GM18867 (cell line): ENCODE data around the gene PSME1.

Experiments used
- ATAC-seq: cut with Tn5 transposase; IDR thresholded peaks from one replicate; pipeline ENCODE4 v1.9.1; 2021; ENCODE audit warnings: mild to moderate bottlenecking, moderate library complexity; ENCODE audit not compliant: unreplicated experiment

Gene PSME1

DNA sequence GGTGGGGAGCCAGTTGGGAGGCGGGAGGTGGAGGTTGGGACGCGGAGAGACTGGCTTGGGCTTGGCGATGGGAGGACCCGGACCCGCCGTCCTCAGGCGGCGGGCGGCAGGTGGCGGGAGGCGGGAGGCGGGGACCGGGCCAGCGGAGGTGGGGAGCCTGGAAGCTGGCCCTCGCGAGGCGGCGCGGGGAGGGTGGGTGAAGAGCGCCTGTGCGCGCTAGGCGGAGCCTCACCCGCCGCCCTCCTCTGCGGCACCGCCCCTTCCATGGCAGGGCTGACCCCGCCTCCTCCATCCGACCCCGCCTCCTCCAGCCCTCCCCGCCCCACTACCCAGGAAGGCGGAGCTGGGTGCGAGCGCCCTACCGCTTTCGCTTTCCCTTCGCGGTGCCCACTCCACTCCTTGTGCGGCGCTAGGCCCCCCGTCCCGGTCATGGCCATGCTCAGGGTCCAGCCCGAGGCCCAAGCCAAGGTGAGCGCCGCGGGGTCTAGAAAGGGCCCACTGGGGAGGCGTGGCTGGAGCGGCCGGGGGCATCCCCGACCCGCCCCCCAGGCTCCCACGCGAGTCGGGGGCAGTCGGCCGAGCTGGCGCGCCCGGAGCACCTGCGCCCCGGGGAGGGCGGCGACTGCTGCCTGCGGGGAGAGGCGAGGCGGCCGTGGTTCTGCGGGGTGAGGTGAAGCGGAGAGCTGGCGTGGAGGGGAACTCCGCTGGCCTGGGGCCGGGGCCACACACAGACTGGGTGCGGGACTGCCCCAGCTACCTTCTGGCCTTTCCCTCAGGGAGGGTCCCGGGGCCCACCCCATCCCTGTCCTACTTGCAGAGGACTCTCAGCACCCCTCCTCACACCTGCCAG is at the start of gene PSME1:
TSS of gene PSME1 (plus strand) at position 361 of the 850 bp plus-strand sequence. CDS start at position 430, 69 bp downstream.
- ATAC-seq, result peak; percentile 84

DNA sequence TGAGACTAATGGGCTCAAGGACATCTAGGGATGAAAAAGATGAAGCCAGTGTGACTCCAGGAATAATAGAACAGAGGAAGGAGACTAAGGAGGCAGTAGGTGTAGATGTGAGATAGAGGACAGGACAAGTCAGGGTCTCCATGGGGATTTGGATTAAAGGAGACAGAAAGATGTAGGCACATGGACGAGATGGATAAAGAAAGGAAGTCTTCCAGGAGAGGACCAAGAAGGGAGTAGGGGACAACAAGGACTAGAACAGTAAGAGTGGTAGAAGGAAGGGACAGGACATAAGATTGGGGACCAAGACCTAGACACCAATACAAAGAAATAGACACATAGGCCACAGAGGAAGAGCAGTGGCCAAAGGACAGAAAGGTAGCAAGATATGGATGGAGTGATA is 49.0 kb upstream of the PSME1 start:
- ATAC-seq, result no peak

DNA sequence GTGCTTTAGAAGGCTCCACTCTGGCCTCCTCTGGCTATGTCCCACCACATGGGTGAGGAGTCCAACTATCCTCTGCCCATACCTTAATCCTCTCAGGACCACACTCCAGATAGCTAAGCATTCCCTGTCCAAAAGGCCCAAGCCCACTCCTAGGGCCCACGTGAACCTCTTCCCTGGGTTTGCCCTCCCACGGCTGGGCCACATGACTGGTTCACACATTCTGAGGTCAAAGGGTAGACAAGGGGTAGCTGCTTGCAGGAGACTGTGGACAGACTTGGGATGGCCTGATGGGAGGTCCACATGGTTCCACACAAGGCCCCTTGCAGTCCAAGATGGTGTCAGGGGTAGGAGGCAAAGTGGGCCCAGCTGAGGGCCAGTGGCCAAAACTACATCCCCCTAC is 47.9 kb upstream of the PSME1 start:
- no peak for ATAC-seq

DNA sequence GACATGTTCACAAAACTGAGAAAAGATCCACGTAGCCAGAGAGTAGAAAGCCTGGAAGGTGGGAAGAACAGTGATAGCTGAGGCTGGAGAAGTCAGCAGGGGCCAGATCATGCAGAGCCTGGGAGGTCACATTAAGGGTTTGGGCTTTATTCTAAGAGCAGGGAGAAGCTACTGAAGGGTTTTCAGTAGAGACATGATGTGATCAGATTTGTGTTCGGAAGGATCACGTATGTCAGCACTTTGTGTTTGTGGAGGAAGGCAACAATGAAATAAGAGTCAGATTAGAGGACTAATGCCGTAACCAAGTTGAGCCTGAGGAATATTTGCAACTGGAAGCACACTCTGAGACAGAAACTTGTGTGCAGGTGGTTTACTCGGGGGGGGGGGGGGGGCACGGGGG is 46.1 kb upstream of the PSME1 start:
- ATAC-seq, result no peak

DNA sequence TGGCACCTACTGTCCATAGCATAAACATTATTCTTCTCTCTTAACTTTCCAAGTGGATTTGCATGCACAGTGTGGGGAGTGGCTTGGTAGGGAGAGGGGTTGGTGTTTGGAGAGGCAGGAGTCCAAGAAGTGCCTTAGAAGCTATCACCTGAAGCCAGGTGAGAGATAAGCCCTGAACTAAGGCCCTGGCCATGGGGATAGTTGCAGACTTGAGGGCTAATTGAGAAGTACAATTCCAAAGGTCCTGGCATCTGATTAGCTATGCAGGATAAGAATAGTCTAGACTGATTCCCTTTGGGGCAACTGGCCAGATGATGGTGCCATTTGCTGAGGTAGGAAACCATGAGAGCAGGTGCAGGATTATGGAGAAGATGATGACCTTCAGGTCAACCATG is 43.9 kb upstream of the PSME1 start:
- no peak for ATAC-seq

DNA sequence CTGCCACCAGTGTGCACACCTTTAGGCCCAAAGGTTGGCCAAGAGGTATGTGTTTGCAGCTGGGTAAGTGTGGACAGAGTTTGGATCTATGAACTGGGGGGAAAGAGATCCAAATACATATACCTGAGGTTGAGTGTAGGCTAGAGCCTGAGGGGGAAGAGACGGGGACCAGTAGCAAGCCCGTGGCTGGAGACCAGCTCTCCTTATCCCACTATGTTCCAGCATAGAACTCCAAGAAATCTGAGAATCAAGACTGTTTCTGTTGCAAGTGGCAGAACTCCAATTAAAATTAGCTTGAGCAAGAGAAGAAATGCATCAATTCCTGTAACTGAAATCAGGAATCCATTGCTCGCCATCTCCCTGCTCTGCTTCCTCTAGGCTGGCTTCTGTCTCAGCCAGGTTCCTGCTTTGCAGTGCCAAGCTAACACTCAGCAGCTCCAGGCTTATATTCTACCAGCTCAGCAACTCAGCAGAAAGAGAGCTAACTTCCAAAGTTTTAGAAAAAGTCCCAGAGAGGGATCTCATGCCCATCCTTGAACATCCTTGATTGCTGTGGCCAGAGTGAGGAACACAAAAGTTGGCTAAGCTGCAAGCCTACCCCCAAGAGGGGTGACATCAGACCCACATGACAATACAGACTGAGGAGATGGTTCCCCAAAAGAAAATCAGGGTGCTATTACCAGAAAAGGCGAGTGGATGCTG is 43.3 kb upstream of the PSME1 start:
- ATAC-seq, result no peak

DNA sequence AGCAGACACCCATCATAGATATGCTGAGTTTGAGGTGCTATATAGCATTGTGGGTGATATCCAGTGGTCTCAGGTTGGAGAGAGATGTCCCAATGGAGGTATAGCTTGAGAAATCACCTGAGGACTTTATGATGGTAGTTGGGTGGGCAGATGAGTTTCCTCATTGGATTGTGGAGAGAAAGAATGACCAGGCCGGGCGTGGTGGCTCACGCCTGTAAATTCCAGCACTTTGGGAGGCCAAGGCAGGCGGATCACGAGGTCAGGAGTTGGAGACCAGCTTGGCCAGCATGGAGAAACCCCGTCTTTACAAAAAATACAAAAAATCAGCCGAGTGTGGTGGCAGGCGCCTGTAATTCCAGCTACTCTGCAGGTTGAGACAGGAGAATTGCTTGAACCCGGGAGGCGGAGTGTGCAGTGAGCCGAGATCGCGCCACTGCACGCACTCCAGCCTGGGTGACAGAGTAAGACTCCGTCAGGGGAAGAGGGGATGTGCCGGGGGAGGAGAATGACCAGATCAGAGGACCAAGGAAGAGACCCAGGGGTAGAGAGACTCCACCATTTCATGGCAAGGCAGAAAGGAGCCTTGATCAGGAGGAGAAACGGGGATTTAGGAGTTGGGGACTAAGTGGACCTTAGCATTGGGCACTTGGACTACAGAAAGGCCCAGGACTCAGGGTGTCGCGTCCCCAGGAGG is 42.6 kb upstream of the PSME1 start:
- no peak for ATAC-seq

DNA sequence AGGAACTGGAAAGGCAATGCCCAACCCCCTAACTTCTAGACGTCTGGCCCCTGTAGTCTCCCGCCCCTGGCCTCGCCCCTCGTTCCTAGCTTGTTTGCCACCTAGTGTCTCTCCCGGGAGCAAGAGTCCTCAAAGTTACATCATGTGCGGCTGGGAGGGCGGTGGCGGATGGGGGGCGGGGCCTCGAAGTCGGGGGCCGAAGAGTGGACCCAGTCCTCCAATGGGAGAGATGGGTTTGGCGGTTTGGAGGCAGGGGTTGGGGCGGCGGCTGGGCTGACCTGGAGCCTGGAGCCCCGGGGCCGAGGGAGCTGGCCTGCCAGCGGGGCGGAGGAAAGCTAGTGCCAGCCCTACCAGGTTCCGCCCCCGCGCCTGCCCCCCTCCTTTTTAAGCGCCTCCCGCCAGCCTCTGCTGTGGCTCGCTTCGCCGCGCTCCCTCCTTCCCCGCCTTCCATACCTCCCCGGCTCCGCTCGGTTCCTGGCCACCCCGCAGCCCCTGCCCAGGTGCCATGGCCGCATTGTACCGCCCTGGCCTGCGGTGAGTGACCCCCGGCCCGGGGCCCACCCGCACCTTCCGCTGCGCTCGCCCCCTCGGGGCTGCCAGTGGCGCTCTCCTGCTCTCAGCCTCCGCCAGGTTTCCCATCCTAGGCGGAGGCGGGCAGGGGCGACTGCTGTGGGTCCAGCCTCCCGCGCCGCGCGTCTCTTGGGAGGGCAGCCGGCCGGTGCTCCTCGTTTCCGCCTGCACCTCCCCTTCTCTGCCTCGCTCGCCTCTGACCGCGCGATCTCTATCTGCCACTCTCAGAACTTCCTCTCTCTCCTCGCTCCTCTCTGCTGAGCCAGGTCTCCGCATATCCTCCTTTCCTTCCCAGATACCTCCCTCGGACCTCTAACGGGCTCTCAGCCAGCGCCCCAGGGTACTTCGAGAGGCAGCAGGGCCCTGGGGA is 41.8 kb upstream of the PSME1 start, which contains the start of gene PCK2:
TSS of gene PCK2 (plus strand) at position 411 of the 940 bp plus-strand sequence. CDS start at position 506, 95 bp downstream.
- peak; percentile 59 for ATAC-seq

DNA sequence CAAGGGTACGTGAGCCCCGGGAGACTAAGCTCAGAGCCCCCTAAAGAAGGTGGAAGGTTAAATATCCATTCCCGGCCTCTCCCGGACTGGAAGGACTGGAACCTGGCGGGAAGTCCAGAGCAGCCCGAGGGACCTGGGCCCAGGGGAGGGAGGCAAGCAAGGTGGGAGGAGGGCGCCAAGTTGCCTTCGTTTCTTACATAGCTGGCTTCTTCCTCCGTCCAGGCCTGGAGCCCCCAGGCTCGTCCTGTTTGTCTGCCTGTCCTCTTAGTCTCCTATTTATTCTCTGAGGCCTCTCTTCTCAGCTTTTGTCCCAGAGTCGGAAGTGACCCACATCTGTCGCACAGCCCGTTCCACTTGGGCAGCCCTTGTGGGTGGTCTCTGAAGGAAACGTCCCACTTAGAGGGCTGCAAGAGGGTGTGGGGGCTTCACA is 41.1 kb upstream of the PSME1 start:
- ATAC-seq, result no peak

DNA sequence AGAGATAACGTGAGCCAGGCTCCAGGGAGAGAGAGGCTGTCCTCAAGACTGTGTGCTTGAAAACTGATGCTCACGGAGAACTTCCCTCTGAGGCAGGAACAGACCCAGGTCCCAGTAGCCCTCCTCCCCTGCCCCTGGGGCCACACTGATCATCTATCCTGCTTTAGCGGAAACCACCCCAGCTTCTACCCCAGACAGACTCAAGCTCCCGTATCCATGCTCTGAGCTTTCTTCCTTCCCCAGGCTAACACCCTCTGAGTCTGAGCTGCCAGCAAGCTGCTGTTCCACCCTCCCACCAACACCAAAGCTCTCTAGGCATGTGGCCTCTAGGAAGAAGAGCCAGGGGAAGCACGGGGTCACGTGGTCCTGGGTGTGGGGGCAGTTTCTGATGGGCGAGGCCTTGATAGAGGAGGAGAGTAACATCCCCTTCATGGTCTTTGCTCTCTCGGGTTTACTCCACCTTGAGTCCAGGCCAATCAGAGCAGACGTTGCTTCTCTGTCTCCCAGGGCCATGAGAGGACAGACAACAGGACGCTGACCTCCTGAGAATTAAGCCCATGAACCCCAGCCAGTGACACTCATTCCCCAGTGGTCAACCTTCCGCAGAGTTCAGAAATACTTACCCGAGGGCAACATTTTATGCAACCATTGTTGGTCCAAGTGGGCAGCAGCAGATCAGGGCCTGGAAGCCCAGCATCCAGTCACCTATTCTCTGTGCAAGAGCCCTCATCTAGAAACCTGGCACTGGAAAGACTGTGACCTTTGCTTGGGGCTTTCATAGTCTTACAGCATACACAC is 40.5 kb upstream of the PSME1 start:
- ATAC-seq, result peak; percentile 63

DNA sequence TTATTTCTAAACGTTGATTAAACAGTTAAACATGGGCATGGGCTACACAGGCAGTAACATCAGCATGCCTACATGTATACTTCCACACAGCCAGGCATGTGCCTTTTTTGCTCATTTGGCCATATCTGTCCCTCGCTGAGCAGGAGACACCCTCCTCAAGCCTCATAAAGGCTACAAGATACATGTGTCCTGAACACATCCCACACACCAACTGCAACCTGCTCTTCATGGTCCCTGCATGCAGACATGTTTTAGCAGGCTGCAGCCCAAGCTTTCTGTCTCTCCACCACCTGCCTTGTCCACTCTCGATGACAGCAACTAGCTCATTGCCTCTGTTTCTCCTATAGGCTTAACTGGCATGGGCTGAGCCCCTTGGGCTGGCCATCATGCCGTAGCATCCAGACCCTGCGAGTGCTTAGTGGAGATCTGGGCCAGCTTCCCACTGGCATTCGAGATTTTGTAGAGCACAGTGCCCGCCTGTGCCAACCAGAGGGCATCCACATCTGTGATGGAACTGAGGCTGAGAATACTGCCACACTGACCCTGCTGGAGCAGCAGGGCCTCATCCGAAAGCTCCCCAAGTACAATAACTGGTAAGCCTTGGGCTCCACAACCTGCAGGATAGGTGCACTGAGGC is 39.3 kb upstream of the PSME1 start:
- ATAC-seq, result no peak

DNA sequence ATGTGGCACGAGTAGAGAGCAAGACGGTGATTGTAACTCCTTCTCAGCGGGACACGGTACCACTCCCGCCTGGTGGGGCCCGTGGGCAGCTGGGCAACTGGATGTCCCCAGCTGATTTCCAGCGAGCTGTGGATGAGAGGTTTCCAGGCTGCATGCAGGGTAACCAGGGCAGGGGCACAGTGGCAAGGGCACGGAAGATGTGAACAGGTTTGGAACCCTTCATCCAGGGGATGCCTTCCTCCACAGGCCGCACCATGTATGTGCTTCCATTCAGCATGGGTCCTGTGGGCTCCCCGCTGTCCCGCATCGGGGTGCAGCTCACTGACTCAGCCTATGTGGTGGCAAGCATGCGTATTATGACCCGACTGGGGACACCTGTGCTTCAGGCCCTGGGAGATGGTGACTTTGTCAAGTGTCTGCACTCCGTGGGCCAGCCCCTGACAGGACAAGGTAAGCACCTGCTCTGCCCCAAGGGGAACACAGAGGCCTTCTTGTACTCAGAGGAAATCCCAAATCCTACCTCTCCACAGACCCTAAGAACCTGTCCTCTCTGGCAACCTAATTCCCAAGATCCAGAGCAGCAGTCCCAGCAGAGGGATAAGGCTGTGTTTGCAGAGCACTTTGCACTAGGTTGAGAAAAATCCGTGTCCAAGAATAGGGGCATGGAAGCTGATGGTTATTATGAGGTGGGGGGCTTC is 37.6 kb upstream of the PSME1 start:
- ATAC-seq, result no peak

DNA sequence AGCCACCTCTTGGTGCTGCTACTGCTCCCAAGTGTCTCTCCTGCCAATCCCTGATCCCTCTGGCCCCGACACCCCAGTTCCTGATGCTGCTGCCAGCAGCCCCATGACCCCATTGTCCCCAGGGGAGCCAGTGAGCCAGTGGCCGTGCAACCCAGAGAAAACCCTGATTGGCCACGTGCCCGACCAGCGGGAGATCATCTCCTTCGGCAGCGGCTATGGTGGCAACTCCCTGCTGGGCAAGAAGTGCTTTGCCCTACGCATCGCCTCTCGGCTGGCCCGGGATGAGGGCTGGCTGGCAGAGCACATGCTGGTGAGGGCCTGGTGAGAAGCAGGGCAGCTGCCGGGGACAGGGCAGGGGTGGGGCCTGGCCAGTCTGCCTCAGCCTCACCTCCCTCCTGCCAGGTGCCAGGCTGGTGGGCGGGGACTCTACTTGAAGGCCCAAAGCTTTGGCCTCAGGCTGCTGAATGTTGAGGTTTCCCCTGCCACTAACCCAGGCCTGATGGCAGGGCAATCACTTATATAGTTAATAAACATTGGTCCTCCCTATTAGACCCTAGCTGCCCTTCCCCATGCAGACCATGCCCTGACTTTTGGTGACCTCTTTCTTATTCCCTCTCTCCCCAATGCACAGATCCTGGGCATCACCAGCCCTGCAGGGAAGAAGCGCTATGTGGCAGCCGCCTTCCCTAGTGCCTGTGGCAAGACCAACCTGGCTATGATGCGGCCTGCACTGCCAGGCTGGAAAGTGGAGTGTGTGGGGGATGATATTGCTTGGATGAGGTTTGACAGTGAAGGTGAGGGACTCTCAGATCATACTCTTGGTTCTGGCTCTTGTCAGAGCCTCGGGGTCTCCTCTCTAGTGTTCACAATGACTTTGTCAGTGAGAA is 36.8 kb upstream of the PSME1 start:
- ATAC-seq, result no peak

DNA sequence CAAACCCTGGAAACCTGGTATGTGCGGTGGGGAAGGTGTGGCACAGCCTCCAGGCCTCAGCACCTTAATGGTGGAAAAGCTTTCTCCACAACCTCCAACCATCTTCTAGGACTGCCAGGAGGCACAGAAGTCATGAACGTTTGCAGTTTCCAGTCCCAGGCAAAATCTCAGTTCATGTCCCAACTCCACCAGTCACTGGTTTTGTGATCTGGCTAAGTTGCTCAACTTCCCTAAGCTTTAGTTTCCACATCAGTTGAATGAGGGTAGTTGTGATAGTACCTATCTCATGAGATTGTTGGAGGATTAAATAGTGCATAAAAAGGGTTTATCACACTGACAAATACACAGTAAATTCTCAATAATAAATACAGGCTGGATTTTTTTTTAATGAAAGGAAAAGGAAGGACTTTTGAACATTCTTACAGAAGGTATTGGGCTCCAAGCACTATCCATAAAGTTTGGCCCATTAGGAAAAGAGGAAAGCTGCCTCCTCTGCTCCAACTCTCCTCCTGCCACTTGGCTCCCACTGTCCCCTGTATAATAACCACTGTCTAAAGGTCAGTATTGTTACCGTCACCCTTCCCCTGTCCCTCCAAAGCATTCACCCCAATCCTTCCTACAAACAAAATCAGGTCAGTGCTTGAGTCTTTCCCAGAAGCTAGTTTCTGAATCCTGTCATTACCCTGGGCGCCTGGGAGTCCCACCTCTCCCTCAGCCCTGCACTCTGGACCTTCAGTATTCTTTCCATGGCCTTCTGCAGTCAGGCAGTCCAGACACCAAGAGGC is 35.6 kb upstream of the PSME1 start:
- no peak for ATAC-seq

DNA sequence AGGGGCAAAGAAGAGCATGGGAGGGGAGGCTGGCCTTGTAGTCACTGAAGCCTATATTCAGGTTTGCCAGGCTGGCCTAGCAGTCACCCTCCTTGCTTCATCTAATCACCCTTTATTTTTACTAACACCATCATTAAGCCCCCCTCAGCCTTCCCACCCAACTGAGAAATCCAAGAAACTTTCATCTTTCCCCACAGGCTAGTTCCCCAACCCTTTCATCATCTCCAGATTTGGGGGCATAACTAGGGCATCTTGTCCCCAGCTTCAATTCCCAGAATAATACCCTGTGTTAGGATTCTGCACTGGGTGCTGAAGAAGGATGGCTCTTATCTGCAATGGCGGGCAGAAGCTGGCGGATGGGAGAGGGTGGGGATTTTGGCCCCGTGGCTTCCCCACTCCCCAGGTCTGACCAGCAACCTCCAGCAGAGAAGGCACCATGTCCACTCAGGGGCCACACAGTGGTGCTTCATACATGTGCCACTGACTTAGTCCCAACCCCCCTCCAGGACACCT is 35.0 kb upstream of the PSME1 start:
- no peak for ATAC-seq

DNA sequence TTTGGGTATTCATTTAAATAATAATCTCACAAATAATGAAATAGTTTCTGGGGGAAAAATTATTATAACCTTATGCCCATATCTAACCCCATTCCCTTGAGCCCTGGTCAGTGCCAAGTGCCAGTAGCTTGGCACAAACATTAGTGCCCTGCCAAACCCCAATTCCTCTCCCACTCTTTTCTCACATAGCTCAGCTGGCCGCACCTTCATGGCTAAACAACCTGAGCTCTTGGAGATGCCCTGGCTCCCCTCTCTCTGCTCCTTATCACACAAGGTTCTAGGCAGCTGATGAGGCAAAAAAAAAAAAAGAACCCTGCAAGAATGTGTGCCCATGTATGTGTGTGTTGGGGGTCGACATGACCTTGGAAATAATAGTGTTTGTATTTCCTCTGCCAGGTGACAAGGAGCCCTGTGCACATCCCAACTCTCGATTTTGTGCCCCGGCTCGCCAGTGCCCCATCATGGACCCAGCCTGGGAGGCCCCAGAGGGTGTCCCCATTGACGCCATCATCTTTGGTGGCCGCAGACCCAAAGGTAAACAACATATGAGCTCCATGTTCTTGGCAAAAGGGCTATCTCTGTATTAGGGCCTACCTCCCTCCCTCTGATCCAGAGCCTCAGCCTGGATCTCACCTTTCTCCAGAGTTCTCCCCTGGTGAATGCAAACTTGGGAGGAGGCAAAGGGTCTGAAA is 33.5 kb upstream of the PSME1 start:
- no peak for ATAC-seq
